GM23338 (cell line): Measurements from ENCODE around the gene BMP10.

ENCODE experiments used
- CREB1 ChIP-seq: fragments of 250-450 bp; sonication (Bioruptor Pico); IDR thresholded peaks from 2 replicates; pipeline ENCODE4 v1.5.0; 2020; ENCODE audit warnings: low read depth, mild to moderate bottlenecking, moderate library complexity
- CTCF ChIP-seq, 2 experiments: fragments of 200-600 bp in 1 of 2; sonication (generic) in 1 of 2; conservative IDR thresholded peaks; 2 replicates each; pipeline versions ENCODE4 v1.5.1 to v1.6.1; 2016 to 2017; ENCODE audit warnings: antibody characterized with exemption in 2 of 2, low read depth in 2 of 2, mild to moderate bottlenecking in 2 of 2, moderate library complexity in 1 of 2
- ETS1 ChIP-seq: IDR thresholded peaks from 2 replicates; pipeline ENCODE4 v1.6.1; 2016; ENCODE audit warnings: antibody characterized with exemption
- EZH2 ChIP-seq: fragments of 200-600 bp; sonication (generic); IDR thresholded peaks from one replicate; pipeline ENCODE4 v1.8.0; 2017; ENCODE audit warnings: antibody characterized with exemption, mild to moderate bottlenecking, low read depth; ENCODE audit not compliant: unreplicated experiment
- EZH2phosphoT487 ChIP-seq: fragments of 200-600 bp; sonication (generic); IDR thresholded peaks from one replicate; pipeline ENCODE4 v1.8.1; 2018; ENCODE audit warnings: antibody characterized with exemption; ENCODE audit not compliant: unreplicated experiment
- JUNB ChIP-seq: IDR thresholded peaks from one replicate; pipeline ENCODE4 v1.6.1; 2016; ENCODE audit warnings: antibody characterized with exemption; ENCODE audit not compliant: unreplicated experiment
- POLR2AphosphoS5 ChIP-seq: IDR thresholded peaks from 2 replicates; pipeline ENCODE4 v1.6.1; 2016; ENCODE audit warnings: antibody characterized with exemption, low read depth
- REST ChIP-seq: IDR thresholded peaks from one replicate; pipeline ENCODE4 v1.6.1; 2018; ENCODE audit warnings: antibody characterized with exemption; ENCODE audit not compliant: unreplicated experiment

DNA sequence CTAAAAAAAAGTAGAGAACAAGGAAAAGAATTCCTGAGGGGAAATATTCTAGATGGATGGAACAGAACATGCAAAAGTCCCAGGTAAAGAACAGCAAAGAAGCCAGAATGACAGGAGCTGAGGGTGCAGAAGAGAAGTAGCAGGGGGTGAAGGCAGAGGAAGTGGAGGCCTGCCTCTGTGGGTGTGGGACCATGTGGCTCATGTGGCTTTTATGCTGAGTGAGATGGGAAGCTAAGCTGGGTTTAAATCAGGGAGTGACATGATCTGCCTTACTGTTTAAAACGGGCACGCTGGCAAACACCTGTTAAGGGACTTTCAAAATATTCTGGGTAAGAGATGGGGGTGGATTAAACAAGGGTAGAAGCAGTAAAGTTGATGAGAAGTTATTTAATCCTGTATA lies 41.5 kb upstream of the BMP10 start:
- TF ChIP-seq EZH2 (no peak), REST (no peak), CTCF (conservative IDR thresholded peaks at IDR 0.05; ENCODE audit: low read depth in 2 of 2) (no peak), JUNB (no peak), POLR2AphosphoS5 (no peak), EZH2phosphoT487 (no peak), ETS1 (no peak), CREB1 (no peak)
